ENCODE results near the gene VAX1.

DNA sequence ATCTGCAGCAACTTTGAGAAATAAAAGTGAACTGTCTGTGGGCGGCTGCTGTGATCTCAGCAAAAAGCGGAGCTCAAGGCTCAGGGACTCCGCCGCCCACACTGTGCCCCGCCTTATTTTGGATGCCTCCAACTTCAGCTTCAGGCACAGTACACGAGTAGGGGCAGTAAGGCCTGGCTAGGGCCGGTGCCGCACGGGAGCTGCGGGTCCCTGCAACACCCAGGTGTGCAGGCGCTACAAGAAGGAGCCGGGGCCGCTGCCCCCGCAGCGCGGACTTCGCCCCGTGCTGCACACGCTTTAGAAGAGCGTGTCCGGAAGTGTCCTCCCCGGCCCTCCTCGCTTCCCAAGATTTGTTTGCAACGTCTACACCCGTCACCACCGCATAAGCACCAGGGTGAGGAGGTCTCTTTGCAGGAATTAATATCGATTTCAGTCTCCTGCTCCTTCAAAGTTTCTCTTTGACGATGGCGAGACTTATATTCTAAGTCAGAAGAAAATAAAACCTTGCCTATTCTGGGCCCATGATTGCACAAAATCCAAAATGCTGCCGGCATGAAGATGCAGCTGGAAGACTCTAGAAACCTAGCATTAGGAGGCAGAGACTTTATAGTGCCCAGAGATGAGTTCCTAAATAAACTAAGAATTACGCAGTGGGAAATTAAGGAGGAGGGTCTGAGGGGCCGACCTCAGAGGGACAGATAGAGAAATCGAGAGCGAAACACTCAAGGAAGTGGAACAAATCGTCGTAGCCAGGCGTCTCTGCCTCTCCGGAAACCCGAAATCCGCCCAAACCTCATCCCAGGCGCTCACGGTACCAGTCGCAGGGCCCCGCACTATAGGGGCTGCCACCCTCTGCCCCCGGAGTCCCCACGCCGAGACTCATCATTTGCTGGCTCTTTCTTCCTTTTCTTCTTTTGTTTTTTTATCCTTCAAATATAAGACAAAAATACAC lies 6.4 kb downstream of the VAX1 start:
- TF ChIP-seq, protein P1, sequence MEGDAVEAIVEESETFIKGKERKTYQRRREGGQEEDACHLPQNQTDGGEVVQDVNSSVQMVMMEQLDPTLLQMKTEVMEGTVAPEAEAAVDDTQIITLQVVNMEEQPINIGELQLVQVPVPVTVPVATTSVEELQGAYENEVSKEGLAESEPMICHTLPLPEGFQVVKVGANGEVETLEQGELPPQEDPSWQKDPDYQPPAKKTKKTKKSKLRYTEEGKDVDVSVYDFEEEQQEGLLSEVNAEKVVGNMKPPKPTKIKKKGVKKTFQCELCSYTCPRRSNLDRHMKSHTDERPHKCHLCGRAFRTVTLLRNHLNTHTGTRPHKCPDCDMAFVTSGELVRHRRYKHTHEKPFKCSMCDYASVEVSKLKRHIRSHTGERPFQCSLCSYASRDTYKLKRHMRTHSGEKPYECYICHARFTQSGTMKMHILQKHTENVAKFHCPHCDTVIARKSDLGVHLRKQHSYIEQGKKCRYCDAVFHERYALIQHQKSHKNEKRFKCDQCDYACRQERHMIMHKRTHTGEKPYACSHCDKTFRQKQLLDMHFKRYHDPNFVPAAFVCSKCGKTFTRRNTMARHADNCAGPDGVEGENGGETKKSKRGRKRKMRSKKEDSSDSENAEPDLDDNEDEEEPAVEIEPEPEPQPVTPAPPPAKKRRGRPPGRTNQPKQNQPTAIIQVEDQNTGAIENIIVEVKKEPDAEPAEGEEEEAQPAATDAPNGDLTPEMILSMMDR (conservative IDR thresholded peaks at IDR 0.05; ENCODE audit: low read depth, low read length) = no peak
- TF ChIP-seq EZH2 (IDR thresholded peaks at IDR 0.05; ENCODE audit: borderline replicate concordance, low read depth, low read length, poor library complexity, severe bottlenecking) = no peak

Measured in A673 (cell line).